ENCODE measurements around the gene MTMR4.
A peak's percentile ranks its signal among the peaks of the same experiment; 100 is the strongest.

The MTMR4 gene

DNA sequence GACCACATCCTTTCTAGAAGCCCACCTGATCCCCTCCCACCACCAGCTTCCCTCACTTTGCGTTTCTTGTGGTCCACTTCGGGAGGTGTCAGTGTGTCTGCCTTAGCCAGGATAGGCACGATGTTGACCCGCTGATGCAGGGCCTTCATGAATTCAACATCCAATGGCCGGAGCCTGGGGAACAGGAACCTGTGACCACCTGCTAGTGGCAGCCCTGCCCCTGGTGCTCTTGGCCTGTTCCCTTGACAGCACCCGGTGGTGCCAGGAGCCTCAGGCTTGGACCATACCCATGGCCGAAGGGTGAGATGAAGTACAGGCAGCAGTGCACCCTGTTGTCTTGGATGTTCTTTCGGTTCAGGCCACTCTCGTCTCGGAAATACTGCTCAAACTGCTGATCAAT lies 7.2 kb upstream of the MTMR4 start:
- Mint-ChIP-seq H3K27me3 (ENCODE audit: low read depth) (no peaks in the 10 kb centered on the region), H3K36me3 (ENCODE audit: low read depth) (no peaks in the 10 kb centered on the region), H3K27ac (peak overlapping the region in 2 of 3 experiments; percentile 37 to 85), H3K4me1 (peaks cover 39% of the 10 kb centered on the region), H3K4me3 (peak overlapping the region in 1 of 3 experiments; percentile 35), H3K9me3 (no peaks in the 10 kb centered on the region)
- TF ChIP-seq, protein P1, sequence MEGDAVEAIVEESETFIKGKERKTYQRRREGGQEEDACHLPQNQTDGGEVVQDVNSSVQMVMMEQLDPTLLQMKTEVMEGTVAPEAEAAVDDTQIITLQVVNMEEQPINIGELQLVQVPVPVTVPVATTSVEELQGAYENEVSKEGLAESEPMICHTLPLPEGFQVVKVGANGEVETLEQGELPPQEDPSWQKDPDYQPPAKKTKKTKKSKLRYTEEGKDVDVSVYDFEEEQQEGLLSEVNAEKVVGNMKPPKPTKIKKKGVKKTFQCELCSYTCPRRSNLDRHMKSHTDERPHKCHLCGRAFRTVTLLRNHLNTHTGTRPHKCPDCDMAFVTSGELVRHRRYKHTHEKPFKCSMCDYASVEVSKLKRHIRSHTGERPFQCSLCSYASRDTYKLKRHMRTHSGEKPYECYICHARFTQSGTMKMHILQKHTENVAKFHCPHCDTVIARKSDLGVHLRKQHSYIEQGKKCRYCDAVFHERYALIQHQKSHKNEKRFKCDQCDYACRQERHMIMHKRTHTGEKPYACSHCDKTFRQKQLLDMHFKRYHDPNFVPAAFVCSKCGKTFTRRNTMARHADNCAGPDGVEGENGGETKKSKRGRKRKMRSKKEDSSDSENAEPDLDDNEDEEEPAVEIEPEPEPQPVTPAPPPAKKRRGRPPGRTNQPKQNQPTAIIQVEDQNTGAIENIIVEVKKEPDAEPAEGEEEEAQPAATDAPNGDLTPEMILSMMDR (IDR thresholded peaks at IDR 0.05; ENCODE audit: unreplicated experiment in 3 of 3), result no peak

DNA sequence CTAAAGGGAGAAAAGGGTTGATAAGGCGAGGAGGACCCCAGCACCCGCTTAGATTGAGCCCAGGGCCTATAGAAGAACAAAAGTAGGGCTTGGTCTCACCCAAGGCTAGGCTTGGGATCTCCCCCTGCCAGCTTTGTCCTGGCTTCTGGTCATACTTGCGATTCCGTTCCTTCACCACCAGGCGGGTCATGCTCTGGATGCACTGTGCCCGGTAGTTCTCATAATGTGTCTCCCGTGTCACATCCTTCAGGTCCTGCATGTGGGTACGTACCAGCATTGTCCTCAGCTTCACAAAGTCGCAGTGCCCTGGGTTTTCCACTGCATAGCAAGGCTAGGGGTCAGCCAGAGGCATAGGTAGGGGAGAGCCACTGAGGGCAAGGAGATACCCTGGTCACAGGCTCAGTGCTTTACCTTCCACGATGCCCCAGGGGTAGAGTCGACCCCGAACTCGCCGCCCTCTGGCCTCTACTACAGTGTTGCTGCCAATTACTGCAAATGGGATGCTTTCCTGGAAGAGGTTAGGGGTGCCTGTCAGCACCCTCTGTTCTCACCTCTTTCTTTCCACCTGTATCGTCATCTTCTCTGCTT lies 6.5 kb upstream of the MTMR4 start:
- H3K27ac Mint-ChIP-seq, result peak overlapping the region; percentile 72 to 90 (median 85)
- peak overlapping the region; percentile 25 to 60 (median 40) for H3K4me3 Mint-ChIP-seq
- no peaks in the 10 kb centered on the region for H3K9me3 Mint-ChIP-seq
- no peaks in the 10 kb centered on the region for H3K36me3 Mint-ChIP-seq (ENCODE audit: low read depth)
- H3K4me1 Mint-ChIP-seq, result peaks cover 42% of the 10 kb centered on the region
- no peaks in the 10 kb centered on the region for H3K27me3 Mint-ChIP-seq (ENCODE audit: low read depth)
- TF ChIP-seq, protein P1 (IDR thresholded peaks at IDR 0.05; ENCODE audit: unreplicated experiment in 3 of 3), result peak; percentile 26 to 50 (median 33)

DNA sequence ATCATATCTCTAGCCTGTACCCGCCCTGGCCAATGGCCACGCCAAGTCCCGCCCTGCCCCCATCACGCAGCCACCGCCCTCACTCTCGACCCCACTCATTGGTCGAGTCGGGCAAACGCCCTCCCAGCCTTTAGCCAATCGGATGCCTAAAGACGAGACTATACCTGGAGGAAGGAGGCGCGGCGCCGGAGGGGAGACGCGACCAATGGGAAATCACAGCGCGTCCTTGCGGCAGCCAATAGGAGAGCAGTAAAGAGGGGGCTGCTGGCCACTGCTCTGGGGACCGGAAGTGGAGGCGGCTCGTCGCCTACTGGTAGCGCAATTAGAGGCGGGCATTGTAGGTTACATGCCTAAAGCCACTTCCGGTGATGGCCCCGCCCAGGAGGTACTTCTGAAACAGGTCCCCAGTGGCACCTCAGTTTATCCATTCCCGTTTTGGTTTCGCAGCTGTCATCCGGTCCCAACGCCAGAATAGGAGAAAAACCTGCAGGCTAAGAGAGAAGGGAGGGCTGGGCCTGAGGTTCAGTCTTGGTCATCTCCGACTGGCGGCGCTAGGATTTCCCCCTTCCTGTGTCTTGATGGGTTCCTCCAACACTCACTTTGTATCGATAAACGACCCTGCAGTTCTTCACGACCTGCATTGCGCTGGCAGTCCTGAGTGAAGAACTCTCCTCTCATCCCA lies 3.6 kb upstream of the MTMR4 start:
- TF ChIP-seq, protein P1 (IDR thresholded peaks at IDR 0.05; ENCODE audit: unreplicated experiment in 3 of 3), result no peak
- Mint-ChIP-seq H3K4me3 (peak overlapping the region; percentile 87 to 95 (median 92)), H3K9me3 (no peaks in the 10 kb centered on the region), H3K36me3 (ENCODE audit: low read depth) (peaks cover under 1% of the 10 kb centered on the region), H3K27me3 (ENCODE audit: low read depth) (no peaks in the 10 kb centered on the region), H3K27ac (peak overlapping the region; percentile 95 to 99 (median 98)), H3K4me1 (peaks cover 50% of the 10 kb centered on the region)

DNA sequence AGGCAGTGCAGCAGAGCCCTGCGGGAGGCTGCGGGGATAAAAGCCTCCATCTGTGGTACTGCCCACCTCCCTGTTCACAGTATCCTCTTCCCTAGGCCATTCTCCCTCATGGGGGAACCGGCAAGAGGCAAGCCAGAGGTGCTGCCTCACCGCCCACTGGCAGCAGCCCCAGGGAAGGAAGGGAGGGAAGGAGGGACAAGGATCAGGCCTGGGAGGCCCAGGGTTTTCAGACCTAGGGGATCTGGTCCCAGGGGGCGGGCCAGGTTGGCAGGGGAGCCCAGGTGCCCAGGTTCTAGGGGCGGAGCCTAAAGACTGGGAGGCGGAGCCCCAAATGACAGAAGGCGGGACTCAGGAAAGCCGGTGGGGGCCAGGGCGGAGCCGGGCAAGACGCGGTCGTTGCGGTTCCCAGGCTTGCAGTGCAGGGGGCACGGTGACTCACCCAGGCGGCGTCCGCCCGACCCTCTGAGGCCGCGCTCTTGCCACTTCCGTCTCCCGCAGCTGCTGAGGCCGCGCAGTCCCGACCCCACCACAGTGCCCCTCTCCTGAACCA lies 3.0 kb upstream of the MTMR4 start:
- H3K9me3 Mint-ChIP-seq, result no peaks in the 10 kb centered on the region
- peaks cover 48% of the 10 kb centered on the region for H3K4me1 Mint-ChIP-seq
- peaks cover 4% of the 10 kb centered on the region for H3K36me3 Mint-ChIP-seq (ENCODE audit: low read depth)
- H3K27me3 Mint-ChIP-seq (ENCODE audit: low read depth), result no peaks in the 10 kb centered on the region
- peak overlapping the region; percentile 87 to 95 (median 92) for H3K4me3 Mint-ChIP-seq
- TF ChIP-seq, protein P1 (IDR thresholded peaks at IDR 0.05; ENCODE audit: unreplicated experiment in 3 of 3), result no peak
- H3K27ac Mint-ChIP-seq, result peak overlapping the region; percentile 95 to 99 (median 98)

DNA sequence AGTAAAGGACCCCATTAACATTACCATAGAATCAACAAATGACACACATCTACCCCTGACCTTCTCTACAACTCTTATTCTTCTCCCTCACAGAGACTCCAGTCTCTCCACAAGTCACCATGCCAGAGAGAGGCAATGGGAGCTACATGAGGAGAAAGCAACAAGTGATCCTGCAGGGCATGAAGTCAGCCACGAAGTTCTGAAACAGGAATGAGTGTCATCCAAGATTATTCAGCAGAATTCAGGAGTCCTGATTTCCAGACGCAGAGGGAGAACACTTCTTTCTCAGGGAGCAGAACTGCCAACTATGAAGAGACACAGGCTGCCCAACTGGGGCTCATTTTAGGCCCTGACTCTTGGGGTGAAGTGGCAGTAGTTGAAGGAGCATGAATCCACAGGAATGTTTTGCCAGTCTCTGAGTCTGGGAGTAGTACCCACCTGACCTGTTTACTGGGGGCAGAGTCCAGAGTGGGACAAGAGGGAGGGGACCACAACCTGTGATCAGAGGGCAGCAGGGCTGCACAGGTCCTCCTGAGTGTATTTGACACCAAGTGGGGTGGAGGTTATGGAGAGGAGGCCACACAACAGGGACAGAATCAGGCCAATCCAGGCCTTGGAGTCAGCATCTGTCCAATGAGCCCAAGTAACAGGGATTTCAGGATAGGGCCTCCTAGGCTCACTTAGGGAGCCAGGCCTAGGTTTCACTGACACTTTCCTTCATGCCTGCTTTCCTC lies 2.4 kb upstream of the MTMR4 start:
- Mint-ChIP-seq H3K9me3 (no peaks in the 10 kb centered on the region), H3K4me3 (peak overlapping the region; percentile 87 to 95 (median 92)), H3K36me3 (ENCODE audit: low read depth) (peaks cover 9% of the 10 kb centered on the region), H3K27me3 (ENCODE audit: low read depth) (no peaks in the 10 kb centered on the region), H3K27ac (peak overlapping the region; percentile 61 to 99 (median 74)), H3K4me1 (peaks cover 49% of the 10 kb centered on the region)
- TF ChIP-seq, protein P1 (IDR thresholded peaks at IDR 0.05; ENCODE audit: unreplicated experiment in 3 of 3), result no peak

Measured in nephron (organoid).